IMR-90 (cell line): ENCODE data around the gene SRSF5. TPM values are rescaled to one million over a fixed set of nuclear protein-coding genes. Genes with fewer than 3 reads are reported as not detected.

Source experiments
- ATAC-seq: fragments of 200-7000 bp; cut with Tn5 transposase; 2 replicates; pipeline ENCODE4 v1.9.1; 2020; ENCODE audit warnings: low read depth, mild to moderate bottlenecking, moderate library complexity
- BruUV-seq: library from RNA; stranded (reverse); fragments of 400-500 nt; replicated peaks from 2 replicates; lab custom pipeline; 2021; lab: Mats Ljungman, UMichigan
- CTCF ChIA-PET: fragments of 300-600 bp; formaldehyde crosslinking; extraction: SDS; loops from one replicate; lab custom pipeline; 2021; ENCODE audit warnings: antibody characterized with exemption; lab: Yijun Ruan, JAX
- POLR2A ChIA-PET: fragments of 300-600 bp; sonication (Branson Sonifier 250); formaldehyde crosslinking; loops from one replicate; lab custom pipeline; 2022; ENCODE audit warnings: antibody characterized with exemption; ENCODE audit not compliant: unreplicated experiment; lab: Charles Lee
- DNase-seq: peaks from one replicate; pipeline ENCODE4 v3.0.0; 2013
- H2AFZ ChIP-seq: replicated peaks from 2 replicates; pipeline ENCODE3; 2013; ENCODE audit warnings: low read length, mild to moderate bottlenecking; ENCODE audit not compliant: poor library complexity
- H2AK5ac ChIP-seq: 2 replicates; pipeline ENCODE4 v1.6.1; 2013; ENCODE audit warnings: low read depth, low read length, inconsistent platforms
- H2AK9ac ChIP-seq: replicated peaks from 2 replicates; pipeline ENCODE3; 2013; ENCODE audit warnings: mild to moderate bottlenecking, low read depth, low read length, moderate library complexity; ENCODE audit not compliant: poor library complexity
- H2BK120ac ChIP-seq: 2 replicates; pipeline ENCODE4 v1.6.1; 2013; ENCODE audit warnings: low read depth, low read length, inconsistent platforms
- H2BK15ac ChIP-seq: 3 replicates; pipeline ENCODE4 v1.6.1; 2013; ENCODE audit warnings: low read depth, low read length, inconsistent platforms
- H2BK20ac ChIP-seq: 2 replicates; pipeline ENCODE4 v1.6.1; 2013; ENCODE audit warnings: low read depth, mild to moderate bottlenecking, inconsistent platforms, low read length, moderate library complexity
- H2BK5ac ChIP-seq: 2 replicates; pipeline ENCODE4 v1.6.1; 2013; ENCODE audit warnings: mild to moderate bottlenecking, low read depth, low read length, inconsistent platforms; ENCODE audit not compliant: poor library complexity, severe bottlenecking
- H3K14ac ChIP-seq: replicated peaks from 2 replicates; pipeline ENCODE4 v1.6.1; 2013; ENCODE audit warnings: low read depth, low read length, inconsistent platforms
- H3K18ac ChIP-seq: 2 replicates; pipeline ENCODE4 v1.6.1; 2013; ENCODE audit warnings: low read depth, low read length, control low read depth
- H3K23ac ChIP-seq: 2 replicates; pipeline ENCODE4 v1.6.1; 2013; ENCODE audit warnings: low read depth, low read length, inconsistent platforms
- H3K27ac ChIP-seq: 2 replicates; pipeline ENCODE4 v1.5.1; 2013; ENCODE audit warnings: mild to moderate bottlenecking, control low read depth, low read length; ENCODE audit not compliant: insufficient read depth
- H3K27me3 ChIP-seq: 2 replicates; pipeline ENCODE4 v1.6.1; 2013; ENCODE audit warnings: low read length; ENCODE audit not compliant: control insufficient read depth, insufficient read depth
- H3K36me3 ChIP-seq: 2 replicates; pipeline ENCODE4 v1.6.1; 2013; ENCODE audit warnings: low read length, mixed read lengths; ENCODE audit not compliant: control insufficient read depth, insufficient read depth
- H3K4ac ChIP-seq: 2 replicates; pipeline ENCODE4 v1.6.1; 2013; ENCODE audit warnings: low read depth, low read length, inconsistent platforms
- H3K4me1 ChIP-seq: 2 replicates; pipeline ENCODE4 v1.6.1; 2013; ENCODE audit warnings: low read length, mixed read lengths; ENCODE audit not compliant: control insufficient read depth, insufficient read depth
- H3K4me2 ChIP-seq: 2 replicates; pipeline ENCODE4 v1.6.1; 2013; ENCODE audit warnings: low read depth, mild to moderate bottlenecking, control low read depth, low read length, moderate library complexity
- H3K4me3 ChIP-seq: 2 replicates; pipeline ENCODE4 v1.5.1; 2013; ENCODE audit warnings: low read depth, mild to moderate bottlenecking, control low read depth, low read length, moderate library complexity; ENCODE audit not compliant: insufficient read depth
- H3K56ac ChIP-seq: 2 replicates; pipeline ENCODE4 v1.6.1; 2013; ENCODE audit warnings: low read length, inconsistent platforms; ENCODE audit not compliant: insufficient read depth; ENCODE audit errors: extremely low read depth
- H3K79me1 ChIP-seq, 2 experiments: 2 replicates each; pipeline ENCODE4 v1.6.1; 2013; ENCODE audit warnings: low read length in 2 of 2, inconsistent platforms in 1 of 2, low read depth in 1 of 2
- H3K9ac ChIP-seq: 2 replicates; pipeline ENCODE4 v1.6.1; 2013; ENCODE audit warnings: low read depth, low read length, control low read depth
- H3K9me1 ChIP-seq: 2 replicates; pipeline ENCODE4 v1.6.1; 2013; ENCODE audit warnings: low read length, inconsistent platforms; ENCODE audit not compliant: insufficient read depth
- H3K9me3 ChIP-seq: 2 replicates; pipeline ENCODE4 v1.6.1; 2013; ENCODE audit warnings: low read length; ENCODE audit not compliant: control insufficient read depth, insufficient read depth
- H4K20me1 ChIP-seq: 2 replicates; pipeline ENCODE4 v1.6.1; 2013; ENCODE audit warnings: low read length, inconsistent platforms; ENCODE audit not compliant: insufficient read depth
- H4K5ac ChIP-seq: 2 replicates; pipeline ENCODE4 v1.6.1; 2013; ENCODE audit warnings: mild to moderate bottlenecking, low read depth, low read length, control low read depth
- H4K8ac ChIP-seq, 2 experiments: 2 replicates each; pipeline ENCODE4 v1.6.1; 2013; ENCODE audit warnings: low read depth in 2 of 2, low read length in 2 of 2, control low read depth in 1 of 2, inconsistent platforms in 1 of 2
- H4K91ac ChIP-seq: 2 replicates; pipeline ENCODE4 v1.6.1; 2013; ENCODE audit warnings: low read depth, low read length, inconsistent platforms; ENCODE audit not compliant: insufficient read depth
- CHD1 ChIP-seq: IDR thresholded peaks from 2 replicates; pipeline ENCODE4 v1.6.1; 2012; ENCODE audit warnings: low read depth, low read length, improper control_type of control experiment
- CTCF ChIP-seq: conservative IDR thresholded peaks from 2 replicates; pipeline ENCODE4 v1.5.1; 2012; ENCODE audit warnings: mild to moderate bottlenecking, low read depth, low read length, improper control_type of control experiment
- ELK1 ChIP-seq: fragments of 150-350 bp; IDR thresholded peaks from 2 replicates; pipeline ENCODE4 v1.6.1; 2016; ENCODE audit warnings: low read depth, mild to moderate bottlenecking, low read length, moderate library complexity, borderline replicate concordance
- FOS ChIP-seq: fragments of 150-350 bp; IDR thresholded peaks from 2 replicates; pipeline ENCODE4 v1.6.1; 2016; ENCODE audit warnings: low read depth, low read length
- MAZ ChIP-seq: IDR thresholded peaks from 2 replicates; pipeline ENCODE4 v1.6.1; 2012; ENCODE audit warnings: low read depth, mild to moderate bottlenecking, low read length, improper control_type of control experiment, moderate library complexity, borderline replicate concordance
- NFE2L2 ChIP-seq: fragments of 150-350 bp; IDR thresholded peaks from 2 replicates; pipeline ENCODE4 v1.6.1; 2016; ENCODE audit warnings: low read depth, mild to moderate bottlenecking, low read length
- POLR2A ChIP-seq: IDR thresholded peaks from 2 replicates; pipeline ENCODE4 v1.6.1; 2012; ENCODE audit warnings: mild to moderate bottlenecking, low read depth, low read length
- RAD21 ChIP-seq: IDR thresholded peaks from 2 replicates; pipeline ENCODE4 v1.6.1; 2012; ENCODE audit warnings: low read length, improper control_type of control experiment
- RCOR1 ChIP-seq: IDR thresholded peaks from 2 replicates; pipeline ENCODE4 v1.6.1; 2012; ENCODE audit warnings: mild to moderate bottlenecking, low read length, improper control_type of control experiment; ENCODE audit not compliant: insufficient replicate concordance
- SMC3 ChIP-seq: fragments of 150-350 bp; IDR thresholded peaks from 2 replicates; pipeline ENCODE4 v1.6.1; 2016; ENCODE audit warnings: low read depth, mild to moderate bottlenecking, antibody characterized with exemption, low read length, moderate library complexity
- WGBS, 2 experiments: methylation state at CpG; one replicate each; pipeline versions ENCODE4 v1.1.5 to v1.1.7; 2013; ENCODE audit warnings: missing lambda C conversion rate in 2 of 2; ENCODE audit not compliant: insufficient read length in 1 of 2; ENCODE audit errors: extremely low coverage in 2 of 2; 5-methylcytosine and 5-hydroxymethylcytosine counted together
- dilution Hi-C: fragments of 300-500 bp; cut with HindIII; formaldehyde crosslinking; loops from one replicate; pipeline ENCODE4 v1.14.3; 2018; ENCODE audit warnings: low sequenced_read_pairs; ENCODE audit not compliant: unreplicated experiment
- in situ Hi-C: fragments of 300-500 bp; cut with MboI; formaldehyde crosslinking; loops from 3 replicates; pipeline ENCODE4 v1.14.3; 2019; ENCODE audit warnings: low sequenced_read_pairs, inconsistent platforms, mixed read lengths
- intact Hi-C: fragments of 100-400 bp; cut with micrococcal nuclease; formaldehyde crosslinking; loops from 2 replicates; pipeline ENCODE4 v1.10.0; 2022
- polyA plus RNA-seq, 3 experiments: library from polyadenylated mRNA; depleted of rRNA; stranded (reverse); fragments of >200 nt; gene quantifications; 2 replicates each; pipeline ENCODE4 v1.2.3, GENCODE V29; 2012; ENCODE audit warnings: low replicate concordance in 1 of 3
- total RNA-seq: library from RNA; depleted of rRNA; stranded (reverse); fragments of >200 nt; gene quantifications from 2 replicates; pipeline ENCODE4 v1.2.3, GENCODE V29; 2012

SRSF5 gene
- total and polyA plus RNA-seq, 2 of the 4 experiments (the other 2 are of a cell fraction) = 29.4 to 229 TPM

GRCh38 chr14:69797573-69798338, 30.8 kb downstream of the SRSF5 start:
- no peak overlapping the region for H3K4ac ChIP-seq
- 0 out of 2 replicates have a peak, but pooled peaks cover 2% of the 10 kb centered on the region for H3K9me1 ChIP-seq
- no peak overlapping the region for H2AK9ac ChIP-seq
- H4K8ac ChIP-seq = no peak overlapping the region
- H2BK15ac ChIP-seq = no peak overlapping the region
- H3K4me2 ChIP-seq = no peak overlapping the region
- H3K23ac ChIP-seq = no peak overlapping the region
- 33% methylated on average over 1 of the region's 5 CpGs; no CpG with 5 or more reads in 1 of the 2 experiments for WGBS, 2 experiments
- no peak overlapping the region for H2BK20ac ChIP-seq
- no peak overlapping the region for H3K4me3 ChIP-seq
- ATAC-seq (no peak), DNase-seq (no peak)
- no peaks in the 10 kb centered on the region for H3K36me3 ChIP-seq
- no peak overlapping the region for H3K18ac ChIP-seq
- peaks cover 3% of the 10 kb centered on the region for H3K9me3 ChIP-seq
- intact Hi-C loops (no loop called here), in situ Hi-C loops (no loop called here), dilution Hi-C loops (no loop called here)
- CTCF ChIA-PET = no interaction called here
- POLR2A ChIA-PET = no interaction called here
- no peak overlapping the region for H4K5ac ChIP-seq
- no peak overlapping the region for H2AFZ ChIP-seq
- H2AK5ac ChIP-seq = no peak overlapping the region
- no peaks in the 10 kb centered on the region for H3K4me1 ChIP-seq
- H3K9ac ChIP-seq = no peak overlapping the region
- H3K27ac ChIP-seq = no peak overlapping the region
- no peak overlapping the region for H3K56ac ChIP-seq
- no peak overlapping the region for H4K91ac ChIP-seq
- no peak for TF ChIP-seq CTCF
- TF ChIP-seq NFE2L2 = no peak
- no peak for TF ChIP-seq ELK1
- TF ChIP-seq FOS = no peak
- TF ChIP-seq POLR2A = no peak
- TF ChIP-seq RCOR1 = no peak
- no peak for TF ChIP-seq SMC3
- TF ChIP-seq CHD1 = no peak
- TF ChIP-seq RAD21 = no peak
- TF ChIP-seq MAZ = no peak
- H3K79me1 ChIP-seq = no peaks in the 10 kb centered on the region
- H3K27me3 ChIP-seq = peaks cover 13% of the 10 kb centered on the region
- no peak overlapping the region for H2BK120ac ChIP-seq
- H2BK5ac ChIP-seq = no peak overlapping the region
- no peak overlapping the region for H3K14ac ChIP-seq
- BruUV-seq = no TSS peak
- no peaks in the 10 kb centered on the region; the same call in 1 of the 2 replicates for H4K20me1 ChIP-seq
